Urinary bladder (tissue), 4 donors: ENCODE data around the gene FAF1. TPM values are rescaled to one million over a fixed set of nuclear protein-coding genes. Genes with fewer than 3 reads are reported as not detected.

Source experiments
- DNase-seq: peaks from one replicate; pipeline ENCODE4 v3.0.0-alpha.2; 2015; ENCODE audit errors: extremely low spot score
- H3K27ac ChIP-seq: one replicate; pipeline ENCODE4 v1.5.1; 2013; ENCODE audit warnings: low read depth, mild to moderate bottlenecking, moderate library complexity
- H3K36me3 ChIP-seq: one replicate; pipeline ENCODE4 v1.6.1; 2013; ENCODE audit warnings: mild to moderate bottlenecking, moderate library complexity; ENCODE audit not compliant: insufficient read depth
- H3K4me1 ChIP-seq: one replicate; pipeline ENCODE4 v1.6.1; 2013; ENCODE audit warnings: mild to moderate bottlenecking, moderate library complexity; ENCODE audit not compliant: insufficient read depth
- H3K4me3 ChIP-seq: one replicate; pipeline ENCODE4 v1.5.1; 2013; ENCODE audit warnings: low read depth, low read length
- WGBS: extraction: QIAGEN DNeasy Blood & Tissue Kit; methylation state at CpG from one replicate; pipeline ENCODE4 v1.1.7; 2013; 5-methylcytosine and 5-hydroxymethylcytosine counted together
- polyA plus RNA-seq: library from polyadenylated mRNA; stranded (reverse); fragments of 200-250 nt; gene quantifications from one replicate; pipeline ENCODE4 v1.2.3, GENCODE V29; 2013
- total RNA-seq: library from RNA; depleted of rRNA; stranded (reverse); fragments of >200 nt; gene quantifications from one replicate; pipeline ENCODE4 v1.2.3, GENCODE V29; 2014
- donor health status: healthy with polysubstance abuse.
- donor health status: healthy.

The FAF1 gene
- total and polyA plus RNA-seq, 2 donors = 42.3 to 84.6 TPM

- Histone ChIP-seq H3K4me3 (no peak overlapping the region), H3K4me1 (no peaks in the 10 kb centered on the region), H3K27ac (no peak overlapping the region), H3K36me3 (no peaks in the 10 kb centered on the region)
- 96% methylated on average over 7 of the region's 7 CpGs for WGBS
- no peak for DNase-seq
Observed at GRCh38 chr1:50707824-50708223, 252.2 kb downstream of the FAF1 start.

GRCh38 chr1:50705699-50706098, 254.4 kb downstream of the FAF1 start:
- WGBS = 52% methylated on average over 2 of the region's 2 CpGs
- Histone ChIP-seq H3K27ac (peak overlapping the region; percentile 23), H3K4me3 (no peak overlapping the region), H3K36me3 (no peaks in the 10 kb centered on the region), H3K4me1 (no peaks in the 10 kb centered on the region)
- DNase-seq = peak; percentile 13

- H3K4me1 ChIP-seq = no peaks in the 10 kb centered on the region
- H3K4me3 ChIP-seq = no peak overlapping the region
- H3K27ac ChIP-seq = no peak overlapping the region
- no peaks in the 10 kb centered on the region for H3K36me3 ChIP-seq
- WGBS = 11% methylated on average over 1 of the region's 1 CpG
- no peak for DNase-seq
Observed at GRCh38 chr1:50705041-50705440, 255.0 kb downstream of the FAF1 start.

GRCh38 chr1:50704126-50704525, 255.9 kb downstream of the FAF1 start:
- DNase-seq = no peak
- no peaks in the 10 kb centered on the region for H3K4me1 ChIP-seq
- no peak overlapping the region for H3K27ac ChIP-seq
- 30% methylated on average over 1 of the region's 1 CpG for WGBS
- no peak overlapping the region for H3K4me3 ChIP-seq
- no peaks in the 10 kb centered on the region for H3K36me3 ChIP-seq

- H3K27ac ChIP-seq = no peak overlapping the region
- H3K4me1 ChIP-seq = no peaks in the 10 kb centered on the region
- no peak overlapping the region for H3K4me3 ChIP-seq
- DNase-seq = no peak
- H3K36me3 ChIP-seq = no peaks in the 10 kb centered on the region
Observed at GRCh38 chr1:50703240-50703639, 256.8 kb downstream of the FAF1 start.

- DNase-seq = no peak
- 88% methylated on average over 2 of the region's 2 CpGs for WGBS
- Histone ChIP-seq H3K4me3 (no peak overlapping the region), H3K36me3 (no peaks in the 10 kb centered on the region), H3K27ac (no peak overlapping the region), H3K4me1 (no peaks in the 10 kb centered on the region)
Observed at GRCh38 chr1:50702395-50702794, 257.7 kb downstream of the FAF1 start.

GRCh38 chr1:50701706-50702317, 258.3 kb downstream of the FAF1 start:
- H3K4me1 ChIP-seq = no peaks in the 10 kb centered on the region
- no peaks in the 10 kb centered on the region for H3K36me3 ChIP-seq
- no peak overlapping the region for H3K4me3 ChIP-seq
- no peak overlapping the region for H3K27ac ChIP-seq
- DNase-seq = no peak
- WGBS = 52% methylated on average over 1 of the region's 1 CpG

- Histone ChIP-seq H3K27ac (no peak overlapping the region), H3K4me1 (no peaks in the 10 kb centered on the region), H3K36me3 (no peaks in the 10 kb centered on the region), H3K4me3 (no peak overlapping the region)
- no peak for DNase-seq
- 78% methylated on average over 2 of the region's 2 CpGs for WGBS
Observed at GRCh38 chr1:50700621-50701020, 259.4 kb downstream of the FAF1 start.

- WGBS = 94% methylated on average over 4 of the region's 4 CpGs
- H3K4me1 ChIP-seq = no peaks in the 10 kb centered on the region
- DNase-seq = no peak
Observed at GRCh38 chr1:50700214-50700613, 259.9 kb downstream of the FAF1 start.

GRCh38 chr1:50699795-50700194, 260.3 kb downstream of the FAF1 start:
- no peak overlapping the region for H3K4me3 ChIP-seq
- no peak overlapping the region for H3K27ac ChIP-seq
- DNase-seq = no peak
- WGBS = 95% methylated on average over 4 of the region's 4 CpGs
- H3K36me3 ChIP-seq = no peaks in the 10 kb centered on the region
- H3K4me1 ChIP-seq = no peaks in the 10 kb centered on the region

More at GRCh38 chr1:50700214-50700613, 259.9 kb downstream of the FAF1 start:
- H3K4me3 ChIP-seq = no peak overlapping the region
- H3K36me3 ChIP-seq = no peaks in the 10 kb centered on the region
- H3K27ac ChIP-seq = no peak overlapping the region

GRCh38 chr1:50697440-50698421, 262.3 kb downstream of the FAF1 start:
- H3K4me1 ChIP-seq = no peaks in the 10 kb centered on the region
- no peak overlapping the region for H3K27ac ChIP-seq
- no peak overlapping the region for H3K4me3 ChIP-seq
- no peaks in the 10 kb centered on the region for H3K36me3 ChIP-seq
- WGBS = 75% methylated on average over 3 of the region's 3 CpGs
- DNase-seq = no peak

DNA sequence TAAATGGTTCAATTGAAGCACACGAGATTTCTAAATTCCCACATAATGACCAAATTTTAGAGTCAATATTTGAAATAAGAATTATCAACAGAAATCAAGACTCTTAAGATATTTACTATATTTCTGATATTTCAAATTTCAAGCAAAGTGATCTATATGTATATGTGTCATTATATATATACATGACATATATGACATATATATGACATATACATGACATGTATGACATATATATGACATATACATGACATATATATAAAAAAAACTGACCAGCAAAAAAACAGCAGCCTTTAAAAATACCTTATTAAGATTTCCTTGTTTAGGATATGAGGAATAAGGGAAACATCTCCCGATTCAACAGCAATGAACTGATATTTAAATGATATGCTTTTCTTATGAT, 266.2 kb downstream of the FAF1 start:
- Histone ChIP-seq H3K27ac (no peak overlapping the region), H3K4me3 (no peak overlapping the region), H3K4me1 (no peaks in the 10 kb centered on the region), H3K36me3 (no peaks in the 10 kb centered on the region)
- WGBS = 94% methylated on average over 2 of the region's 2 CpGs
- DNase-seq = no peak

DNA sequence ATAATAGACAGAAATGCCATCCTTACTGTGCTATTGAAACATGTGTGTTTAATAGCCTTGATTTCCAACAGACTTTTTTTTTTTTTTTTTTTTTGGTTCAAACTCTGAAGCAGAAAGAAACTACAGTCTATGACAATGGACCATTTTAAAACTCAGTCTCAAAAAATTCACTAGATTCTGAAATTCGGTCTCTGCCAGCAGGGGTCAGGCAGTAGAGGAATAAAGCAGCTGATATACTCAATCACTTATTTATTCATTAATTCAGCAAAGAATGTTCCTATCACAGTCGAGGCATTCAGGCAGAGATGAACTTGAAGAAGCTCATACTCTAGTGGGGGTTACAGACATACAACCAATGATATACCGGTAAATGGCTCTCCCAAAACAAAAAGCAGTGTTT, 275.9 kb downstream of the FAF1 start:
- no peaks in the 10 kb centered on the region for H3K36me3 ChIP-seq
- H3K27ac ChIP-seq = no peak overlapping the region
- no peaks in the 10 kb centered on the region for H3K4me1 ChIP-seq
- WGBS = 90% methylated on average over 3 of the region's 3 CpGs
- DNase-seq = no peak
- no peak overlapping the region for H3K4me3 ChIP-seq

DNA sequence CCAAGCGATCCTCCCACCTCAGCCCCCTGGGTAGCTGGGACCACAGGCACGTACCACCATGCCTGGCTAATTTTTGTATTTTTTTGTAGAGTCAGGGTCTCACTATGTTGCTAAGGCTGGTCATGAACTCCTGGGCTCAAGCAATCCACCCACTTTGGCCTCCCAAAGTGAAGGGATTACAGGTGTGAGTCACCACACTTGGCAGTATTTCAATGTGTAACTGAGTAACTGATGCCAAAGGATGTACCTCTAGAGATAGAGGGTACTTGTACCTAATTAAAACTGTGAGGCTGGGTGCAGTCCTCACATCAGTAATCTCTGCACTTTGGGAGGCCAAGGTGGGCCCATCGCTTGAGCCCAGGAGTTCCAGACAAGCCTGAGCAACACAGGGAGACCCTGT, 278.1 kb downstream of the FAF1 start:
- no peak overlapping the region for H3K27ac ChIP-seq
- 98% methylated on average over 3 of the region's 3 CpGs for WGBS
- no peak overlapping the region for H3K4me3 ChIP-seq
- H3K4me1 ChIP-seq = no peaks in the 10 kb centered on the region
- DNase-seq = no peak
- no peaks in the 10 kb centered on the region for H3K36me3 ChIP-seq
